Measurements from ENCODE around the gene UBE2J2. TPM values are rescaled to one million over a fixed set of nuclear protein-coding genes. Genes with fewer than 3 reads are reported as not detected.

Gene UBE2J2
- total and polyA plus RNA-seq, 2 of the 13 experiments (the other 11 are each of a cell fraction or from before 2014, with no cell fraction given), result 25.4 to 29.4 TPM

DNA sequence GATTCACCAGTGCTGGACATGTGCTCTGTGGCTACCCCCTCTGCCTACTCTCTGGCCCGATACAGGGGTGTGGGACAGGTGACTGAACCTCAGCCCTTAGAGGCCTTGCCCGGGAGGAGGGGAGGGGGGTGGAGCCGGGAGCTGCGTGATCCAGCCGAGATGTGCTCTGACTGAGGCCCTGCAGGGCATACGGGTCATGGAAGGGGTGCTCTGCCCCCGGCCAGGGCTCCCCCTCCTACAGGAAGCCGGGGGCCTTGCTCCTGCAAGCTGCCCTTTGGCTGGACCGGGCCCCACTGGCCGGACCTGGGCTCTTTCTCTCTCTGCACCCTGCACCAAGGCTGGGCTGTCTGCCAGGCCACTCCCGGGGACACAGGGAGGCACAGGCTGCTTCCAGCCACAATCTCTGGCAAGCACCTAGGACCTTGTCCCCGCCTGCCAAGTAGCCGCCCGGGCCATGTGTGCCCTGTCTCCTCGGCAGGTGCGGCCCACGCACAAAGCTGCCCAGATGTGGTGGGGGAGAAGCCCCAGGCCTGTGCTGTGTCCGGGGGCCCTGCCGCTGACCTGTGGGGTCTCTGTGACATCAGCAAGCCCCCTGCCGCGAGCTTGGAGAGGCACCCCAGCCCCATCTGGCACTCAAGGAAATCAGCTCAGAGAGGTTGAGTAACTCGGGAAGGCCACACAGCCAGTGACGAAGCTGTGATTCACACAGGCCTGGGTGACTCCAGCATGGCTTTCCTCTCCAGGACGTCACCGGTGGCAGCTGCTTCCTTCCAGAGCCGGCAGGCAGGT, 8.1 kb upstream of the UBE2J2 start (continued):
- TF ChIP-seq, protein P1, sequence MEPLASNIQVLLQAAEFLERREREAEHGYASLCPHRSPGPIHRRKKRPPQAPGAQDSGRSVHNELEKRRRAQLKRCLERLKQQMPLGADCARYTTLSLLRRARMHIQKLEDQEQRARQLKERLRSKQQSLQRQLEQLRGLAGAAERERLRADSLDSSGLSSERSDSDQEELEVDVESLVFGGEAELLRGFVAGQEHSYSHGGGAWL (CRISPR knock-in tag; IDR thresholded peaks at IDR 0.05), result no peak; the same call in 1 of the 2 replicates
- TF ChIP-seq ZSCAN25 (CRISPR knock-in tag; IDR thresholded peaks at IDR 0.05) (peak; percentile 95), HOXD1 (CRISPR knock-in tag; IDR thresholded peaks at IDR 0.05) (0 out of 2 replicates have a peak, but pooled peaks have one; percentile 32), ZMYM3 (CRISPR knock-in tag; IDR thresholded peaks at IDR 0.05) (peak; percentile 99), ZNF12 (CRISPR knock-in tag; IDR thresholded peaks at IDR 0.05) (no peak), NKX3-1 (CRISPR knock-in tag; IDR thresholded peaks at IDR 0.05) (no peak)
- TF ChIP-seq, protein P2, sequence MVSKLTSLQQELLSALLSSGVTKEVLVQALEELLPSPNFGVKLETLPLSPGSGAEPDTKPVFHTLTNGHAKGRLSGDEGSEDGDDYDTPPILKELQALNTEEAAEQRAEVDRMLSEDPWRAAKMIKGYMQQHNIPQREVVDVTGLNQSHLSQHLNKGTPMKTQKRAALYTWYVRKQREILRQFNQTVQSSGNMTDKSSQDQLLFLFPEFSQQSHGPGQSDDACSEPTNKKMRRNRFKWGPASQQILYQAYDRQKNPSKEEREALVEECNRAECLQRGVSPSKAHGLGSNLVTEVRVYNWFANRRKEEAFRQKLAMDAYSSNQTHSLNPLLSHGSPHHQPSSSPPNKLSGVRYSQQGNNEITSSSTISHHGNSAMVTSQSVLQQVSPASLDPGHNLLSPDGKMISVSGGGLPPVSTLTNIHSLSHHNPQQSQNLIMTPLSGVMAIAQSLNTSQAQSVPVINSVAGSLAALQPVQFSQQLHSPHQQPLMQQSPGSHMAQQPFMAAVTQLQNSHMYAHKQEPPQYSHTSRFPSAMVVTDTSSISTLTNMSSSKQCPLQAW (CRISPR knock-in tag; IDR thresholded peaks at IDR 0.05), result peak; percentile 44; the same call in 1 of the 2 replicates
- TF ChIP-seq, protein P3, sequence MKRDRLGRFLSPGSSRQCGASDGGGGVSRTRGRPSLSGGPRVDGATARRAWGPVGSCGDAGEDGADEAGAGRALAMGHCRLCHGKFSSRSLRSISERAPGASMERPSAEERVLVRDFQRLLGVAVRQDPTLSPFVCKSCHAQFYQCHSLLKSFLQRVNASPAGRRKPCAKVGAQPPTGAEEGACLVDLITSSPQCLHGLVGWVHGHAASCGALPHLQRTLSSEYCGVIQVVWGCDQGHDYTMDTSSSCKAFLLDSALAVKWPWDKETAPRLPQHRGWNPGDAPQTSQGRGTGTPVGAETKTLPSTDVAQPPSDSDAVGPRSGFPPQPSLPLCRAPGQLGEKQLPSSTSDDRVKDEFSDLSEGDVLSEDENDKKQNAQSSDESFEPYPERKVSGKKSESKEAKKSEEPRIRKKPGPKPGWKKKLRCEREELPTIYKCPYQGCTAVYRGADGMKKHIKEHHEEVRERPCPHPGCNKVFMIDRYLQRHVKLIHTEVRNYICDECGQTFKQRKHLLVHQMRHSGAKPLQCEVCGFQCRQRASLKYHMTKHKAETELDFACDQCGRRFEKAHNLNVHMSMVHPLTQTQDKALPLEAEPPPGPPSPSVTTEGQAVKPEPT (CRISPR knock-in tag; IDR thresholded peaks at IDR 0.05; ENCODE audit: low read depth), result peak; percentile 40; the same call in 1 of the 2 replicates
- TF ChIP-seq, protein P4, sequence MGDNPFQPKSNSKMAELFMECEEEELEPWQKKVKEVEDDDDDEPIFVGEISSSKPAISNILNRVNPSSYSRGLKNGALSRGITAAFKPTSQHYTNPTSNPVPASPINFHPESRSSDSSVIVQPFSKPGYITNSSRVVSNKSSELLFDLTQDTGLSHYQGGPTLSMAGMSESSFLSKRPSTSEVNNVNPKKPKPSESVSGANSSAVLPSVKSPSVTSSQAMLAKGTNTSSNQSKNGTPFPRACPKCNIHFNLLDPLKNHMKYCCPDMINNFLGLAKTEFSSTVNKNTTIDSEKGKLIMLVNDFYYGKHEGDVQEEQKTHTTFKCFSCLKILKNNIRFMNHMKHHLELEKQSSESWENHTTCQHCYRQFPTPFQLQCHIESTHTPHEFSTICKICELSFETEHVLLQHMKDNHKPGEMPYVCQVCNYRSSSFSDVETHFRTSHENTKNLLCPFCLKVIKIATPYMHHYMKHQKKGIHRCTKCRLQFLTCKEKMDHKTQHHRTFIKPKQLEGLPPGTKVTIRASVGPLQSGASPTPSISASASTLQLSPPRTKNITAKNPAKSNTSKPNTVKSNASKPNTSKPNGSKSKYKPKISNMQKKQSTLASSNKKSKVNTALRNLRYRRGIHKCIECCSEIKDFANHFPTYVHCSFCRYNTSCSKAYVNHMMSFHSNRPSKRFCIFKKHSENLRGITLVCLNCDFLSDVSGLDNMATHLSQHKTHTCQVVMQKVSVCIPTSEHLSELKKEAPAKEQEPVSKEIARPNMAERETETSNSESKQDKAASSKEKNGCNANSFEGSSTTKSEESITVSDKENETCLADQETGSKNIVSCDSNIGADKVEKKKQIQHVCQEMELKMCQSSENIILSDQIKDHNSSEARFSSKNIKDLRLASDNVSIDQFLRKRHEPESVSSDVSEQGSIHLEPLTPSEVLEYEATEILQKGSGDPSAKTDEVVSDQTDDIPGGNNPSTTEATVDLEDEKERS (CRISPR knock-in tag; IDR thresholded peaks at IDR 0.05), result no peak
- TF ChIP-seq, protein P5, sequence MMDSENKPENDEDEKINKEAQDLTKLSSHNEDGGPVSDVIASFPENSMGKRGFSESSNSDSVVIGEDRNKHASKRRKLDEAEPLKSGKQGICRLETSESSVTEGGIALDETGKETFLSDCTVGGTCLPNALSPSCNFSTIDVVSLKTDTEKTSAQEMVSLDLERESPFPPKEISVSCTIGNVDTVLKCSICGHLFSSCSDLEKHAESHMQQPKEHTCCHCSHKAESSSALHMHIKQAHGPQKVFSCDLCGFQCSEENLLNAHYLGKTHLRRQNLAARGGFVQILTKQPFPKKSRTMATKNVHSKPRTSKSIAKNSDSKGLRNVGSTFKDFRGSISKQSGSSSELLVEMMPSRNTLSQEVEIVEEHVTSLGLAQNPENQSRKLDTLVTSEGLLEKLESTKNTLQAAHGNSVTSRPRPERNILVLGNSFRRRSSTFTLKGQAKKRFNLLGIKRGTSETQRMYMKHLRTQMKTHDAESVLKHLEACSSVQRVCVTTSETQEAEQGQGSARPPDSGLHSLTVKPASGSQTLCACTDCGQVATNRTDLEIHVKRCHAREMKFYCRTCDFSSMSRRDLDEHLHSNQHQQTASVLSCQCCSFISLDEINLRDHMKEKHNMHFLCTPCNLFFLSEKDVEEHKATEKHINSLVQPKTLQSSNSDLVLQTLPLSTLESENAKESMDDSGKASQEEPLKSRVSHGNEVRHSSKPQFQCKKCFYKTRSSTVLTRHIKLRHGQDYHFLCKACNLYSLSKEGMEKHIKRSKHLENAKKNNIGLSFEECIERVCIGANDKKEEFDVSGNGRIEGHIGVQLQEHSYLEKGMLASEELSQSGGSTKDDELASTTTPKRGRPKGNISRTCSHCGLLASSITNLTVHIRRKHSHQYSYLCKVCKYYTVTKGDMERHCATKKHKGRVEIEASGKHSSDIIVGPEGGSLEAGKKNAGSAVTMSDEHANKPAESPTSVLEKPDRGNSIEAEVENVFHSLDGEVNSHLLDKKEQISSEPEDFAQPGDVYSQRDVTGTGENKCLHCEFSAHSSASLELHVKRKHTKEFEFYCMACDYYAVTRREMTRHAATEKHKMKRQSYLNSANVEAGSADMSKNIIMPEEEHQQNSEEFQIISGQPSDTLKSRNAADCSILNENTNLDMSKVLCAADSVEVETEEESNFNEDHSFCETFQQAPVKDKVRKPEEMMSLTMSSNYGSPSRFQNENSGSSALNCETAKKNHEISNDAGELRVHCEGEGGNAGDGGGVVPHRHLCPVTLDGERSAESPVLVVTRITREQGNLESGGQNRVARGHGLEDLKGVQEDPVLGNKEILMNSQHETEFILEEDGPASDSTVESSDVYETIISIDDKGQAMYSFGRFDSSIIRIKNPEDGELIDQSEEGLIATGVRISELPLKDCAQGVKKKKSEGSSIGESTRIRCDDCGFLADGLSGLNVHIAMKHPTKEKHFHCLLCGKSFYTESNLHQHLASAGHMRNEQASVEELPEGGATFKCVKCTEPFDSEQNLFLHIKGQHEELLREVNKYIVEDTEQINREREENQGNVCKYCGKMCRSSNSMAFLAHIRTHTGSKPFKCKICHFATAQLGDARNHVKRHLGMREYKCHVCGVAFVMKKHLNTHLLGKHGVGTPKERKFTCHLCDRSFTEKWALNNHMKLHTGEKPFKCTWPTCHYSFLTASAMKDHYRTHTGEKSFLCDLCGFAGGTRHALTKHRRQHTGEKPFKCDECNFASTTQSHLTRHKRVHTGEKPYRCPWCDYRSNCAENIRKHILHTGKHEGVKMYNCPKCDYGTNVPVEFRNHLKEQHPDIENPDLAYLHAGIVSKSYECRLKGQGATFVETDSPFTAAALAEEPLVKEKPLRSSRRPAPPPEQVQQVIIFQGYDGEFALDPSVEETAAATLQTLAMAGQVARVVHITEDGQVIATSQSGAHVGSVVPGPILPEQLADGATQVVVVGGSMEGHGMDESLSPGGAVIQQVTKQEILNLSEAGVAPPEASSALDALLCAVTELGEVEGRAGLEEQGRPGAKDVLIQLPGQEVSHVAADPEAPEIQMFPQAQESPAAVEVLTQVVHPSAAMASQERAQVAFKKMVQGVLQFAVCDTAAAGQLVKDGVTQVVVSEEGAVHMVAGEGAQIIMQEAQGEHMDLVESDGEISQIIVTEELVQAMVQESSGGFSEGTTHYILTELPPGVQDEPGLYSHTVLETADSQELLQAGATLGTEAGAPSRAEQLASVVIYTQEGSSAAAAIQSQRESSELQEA (CRISPR knock-in tag; IDR thresholded peaks at IDR 0.05; ENCODE audit: not compliant biosample characterization), result no peak

All from HepG2 (cell line).